GM23338 (cell line): Measurements from ENCODE around the gene CEACAM21. TPM values are rescaled to one million over a fixed set of nuclear protein-coding genes. Genes with fewer than 3 reads are reported as not detected.
A peak's percentile ranks its signal among the peaks of the same experiment; 100 is the strongest.

Experiments
- ATAC-seq: fragments of 200-7000 bp; cut with Tn5 transposase; 3 replicates; pipeline ENCODE4 v1.9.1; 2020
- DNase-seq: peaks from one replicate; pipeline ENCODE4 v3.0.0-alpha.2; 2015; ENCODE audit warnings: low spot score
- H2AFZ ChIP-seq: fragments of 200-600 bp; sonication (generic); 2 replicates; pipeline ENCODE4 v1.8.0; 2016; ENCODE audit warnings: antibody characterized with exemption, mild to moderate bottlenecking, moderate library complexity
- H3F3A ChIP-seq: fragments of 200-600 bp; sonication (generic); replicated peaks from 2 replicates; pipeline ENCODE4 v1.8.0; 2017; ENCODE audit warnings: antibody characterized with exemption, mixed run types, low read depth
- H3K27ac ChIP-seq: fragments of 200-600 bp; sonication (generic); 2 replicates; pipeline ENCODE4 v1.6.1; 2016; ENCODE audit warnings: low read depth
- H3K27me3 ChIP-seq: fragments of 200-600 bp; sonication (generic); 2 replicates; pipeline ENCODE4 v1.8.0; 2016; ENCODE audit warnings: mild to moderate bottlenecking, mixed run types, moderate library complexity; ENCODE audit not compliant: insufficient read depth
- H3K36me3 ChIP-seq: fragments of 200-600 bp; sonication (generic); 2 replicates; pipeline ENCODE4 v1.8.0; 2016; ENCODE audit warnings: mild to moderate bottlenecking; ENCODE audit not compliant: insufficient read depth
- H3K4me1 ChIP-seq: fragments of 200-600 bp; sonication (generic); 2 replicates; pipeline ENCODE4 v1.8.0; 2016; ENCODE audit warnings: mild to moderate bottlenecking, moderate library complexity; ENCODE audit not compliant: insufficient read depth
- H3K4me2 ChIP-seq: fragments of 200-600 bp; sonication (generic); 2 replicates; pipeline ENCODE4 v1.7.1; 2017; ENCODE audit warnings: mixed run types
- H3K4me3 ChIP-seq: fragments of 200-600 bp; sonication (generic); 2 replicates; pipeline ENCODE4 v1.6.1; 2016; ENCODE audit warnings: mixed run types
- H3K79me2 ChIP-seq: fragments of 200-600 bp; sonication (generic); replicated peaks from 2 replicates; pipeline ENCODE4 v1.8.0; 2017; ENCODE audit warnings: mild to moderate bottlenecking; ENCODE audit not compliant: insufficient read depth
- H3K9me2 ChIP-seq: fragments of 200-600 bp; sonication (generic); 2 replicates; pipeline ENCODE4 v1.8.0; 2017; ENCODE audit not compliant: insufficient read depth
- H4K20me1 ChIP-seq: fragments of 200-600 bp; sonication (generic); replicated peaks from 2 replicates; pipeline ENCODE4 v1.8.0; 2017; ENCODE audit warnings: mild to moderate bottlenecking; ENCODE audit not compliant: insufficient read depth
- H3K27ac Mint-ChIP-seq: 2 replicates; pipeline ENCODE4 v1.8.0; 2020; ENCODE audit warnings: inconsistent platforms, mild to moderate bottlenecking, moderate library complexity, mixed read lengths
- H3K27me3 Mint-ChIP-seq: 3 replicates; pipeline ENCODE4 v1.8.0; 2022; ENCODE audit warnings: low read depth, mild to moderate bottlenecking, moderate library complexity, mixed read lengths, inconsistent platforms; ENCODE audit not compliant: insufficient read depth, poor library complexity
- H3K36me3 Mint-ChIP-seq: 3 replicates; pipeline ENCODE4 v1.8.0; 2021; ENCODE audit warnings: low read depth, mild to moderate bottlenecking, inconsistent platforms, moderate library complexity, mixed read lengths
- H3K4me1 Mint-ChIP-seq: 3 replicates; pipeline ENCODE4 v1.8.0; 2020; ENCODE audit warnings: mild to moderate bottlenecking, inconsistent platforms, mixed read lengths
- H3K4me3 Mint-ChIP-seq: 3 replicates; pipeline ENCODE4 v1.8.0; 2021; ENCODE audit warnings: moderate library complexity, mild to moderate bottlenecking, inconsistent platforms, mixed read lengths
- H3K9me3 Mint-ChIP-seq: 3 replicates; pipeline ENCODE4 v1.8.0; 2020; ENCODE audit warnings: moderate library complexity, mild to moderate bottlenecking, inconsistent platforms, mixed read lengths
- CREB1 ChIP-seq: fragments of 250-450 bp; sonication (Bioruptor Pico); IDR thresholded peaks from 2 replicates; pipeline ENCODE4 v1.5.0; 2020; ENCODE audit warnings: low read depth, mild to moderate bottlenecking, moderate library complexity
- ETS1 ChIP-seq: IDR thresholded peaks from 2 replicates; pipeline ENCODE4 v1.6.1; 2016; ENCODE audit warnings: antibody characterized with exemption
- EZH2 ChIP-seq: fragments of 200-600 bp; sonication (generic); IDR thresholded peaks from one replicate; pipeline ENCODE4 v1.8.0; 2017; ENCODE audit warnings: antibody characterized with exemption, mild to moderate bottlenecking, low read depth; ENCODE audit not compliant: unreplicated experiment
- EZH2phosphoT487 ChIP-seq: fragments of 200-600 bp; sonication (generic); IDR thresholded peaks from one replicate; pipeline ENCODE4 v1.8.1; 2018; ENCODE audit warnings: antibody characterized with exemption; ENCODE audit not compliant: unreplicated experiment
- JUNB ChIP-seq: IDR thresholded peaks from one replicate; pipeline ENCODE4 v1.6.1; 2016; ENCODE audit warnings: antibody characterized with exemption; ENCODE audit not compliant: unreplicated experiment
- NANOG ChIP-seq: IDR thresholded peaks from 2 replicates; pipeline ENCODE4 v1.6.1; 2016; ENCODE audit warnings: antibody characterized with exemption, borderline replicate concordance
- POLR2AphosphoS5 ChIP-seq: IDR thresholded peaks from 2 replicates; pipeline ENCODE4 v1.6.1; 2016; ENCODE audit warnings: antibody characterized with exemption, low read depth
- STAT1 ChIP-seq: IDR thresholded peaks from one replicate; pipeline ENCODE4 v1.6.1; 2016; ENCODE audit warnings: antibody characterized with exemption; ENCODE audit not compliant: unreplicated experiment
- ZNF114 ChIP-seq: fragments of 250-450 bp; sonication (Bioruptor Pico); IDR thresholded peaks from 2 replicates; pipeline ENCODE4 v1.5.0; 2020; ENCODE audit warnings: mild to moderate bottlenecking, moderate library complexity
- ZNF331 ChIP-seq: fragments of 250-450 bp; sonication (Bioruptor Pico); IDR thresholded peaks from 2 replicates; pipeline ENCODE4 v1.5.0; 2020; ENCODE audit warnings: low read depth, mild to moderate bottlenecking, moderate library complexity
- ZNF462 ChIP-seq: fragments of 250-450 bp; sonication (Bioruptor Pico); IDR thresholded peaks from 2 replicates; pipeline ENCODE4 v1.5.0; 2020; ENCODE audit warnings: mild to moderate bottlenecking, moderate library complexity
- polyA plus RNA-seq: library from polyadenylated mRNA; unstranded; fragments of >200 nt; fragmentation: Nextera tagmentation; extraction: Ambion mirVana; gene quantifications from 2 replicates; pipeline ENCODE4 v1.2.1, GENCODE V29; 2016
- total RNA-seq: library from RNA; depleted of rRNA; stranded (reverse); fragments of >200 nt; shearing (Covaris generic); gene quantifications from 2 replicates; pipeline ENCODE4 v1.2.3, GENCODE V29; 2014
- TF ChIP-seq, protein P1 (sequence below), 2 experiments: fragments of 200-600 bp in 1 of 2; sonication (generic) in 1 of 2; conservative IDR thresholded peaks; 2 replicates each; pipeline versions ENCODE4 v1.5.1 to v1.6.1; 2016 to 2017; ENCODE audit warnings: antibody characterized with exemption in 2 of 2, low read depth in 2 of 2, mild to moderate bottlenecking in 2 of 2, moderate library complexity in 1 of 2
- TF ChIP-seq, protein P2 (sequence below): IDR thresholded peaks from one replicate; pipeline ENCODE4 v1.6.1; 2018; ENCODE audit warnings: antibody characterized with exemption; ENCODE audit not compliant: unreplicated experiment

Gene CEACAM21
- total and polyA plus RNA-seq, 2 experiments from 2014 or later: not detected

DNA sequence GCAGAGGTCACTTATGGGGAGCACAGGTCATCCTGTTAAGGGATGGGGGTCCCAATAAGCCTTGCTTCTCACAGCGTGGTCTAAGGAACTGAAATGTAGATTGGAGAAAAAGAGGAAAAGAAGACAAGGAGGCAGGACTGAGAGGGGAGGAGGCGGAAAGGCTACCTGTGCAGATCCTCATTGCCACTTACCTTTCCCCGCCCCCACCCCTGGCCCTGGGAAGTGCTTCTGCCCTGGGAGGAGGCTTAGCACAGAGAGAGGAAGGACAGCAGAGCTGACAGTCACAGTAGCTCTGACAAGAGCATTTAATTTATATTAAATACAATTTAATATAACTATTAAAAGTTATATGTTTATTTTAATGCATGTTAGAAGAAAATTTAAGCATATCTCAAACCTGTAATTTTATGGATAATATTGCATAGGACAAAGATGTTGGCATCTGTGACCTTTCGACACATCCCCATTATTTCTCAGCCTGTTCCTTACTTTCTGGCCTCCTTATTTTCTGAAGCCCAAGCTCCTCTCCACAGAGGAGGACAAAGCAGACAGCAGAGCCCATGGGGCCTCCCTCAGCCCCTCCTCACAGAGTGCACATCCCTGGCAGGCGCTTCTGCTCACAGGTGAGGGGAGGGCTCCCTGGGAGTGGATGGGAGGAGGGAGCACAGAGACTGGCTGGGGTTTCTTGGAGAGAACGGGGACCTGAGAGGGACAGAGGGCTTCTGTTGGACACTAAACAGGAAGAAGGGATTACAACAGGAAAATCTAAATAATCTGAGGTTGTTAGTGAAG is 23.4 kb downstream of the CEACAM21 start:
- H3K4me3 Mint-ChIP-seq: no peak overlapping the region
- Histone ChIP-seq H3K4me2 (peak overlapping the region; percentile 57; the same call in 1 of the 2 replicates), H3K4me1 (peaks cover 13% of the 10 kb centered on the region), H3F3A (no peaks in the 10 kb centered on the region), H4K20me1 (no peaks in the 10 kb centered on the region; the same call in 1 of the 2 replicates), H3K27me3 (peaks cover 75% of the 10 kb centered on the region), H2AFZ (no peak overlapping the region), H3K9me2 (no peaks in the 10 kb centered on the region), H3K4me3 (no peak overlapping the region), H3K79me2 (no peaks in the 10 kb centered on the region), H3K36me3 (no peaks in the 10 kb centered on the region), H3K27ac (no peak overlapping the region)
- H3K4me1 Mint-ChIP-seq: peaks cover 16% of the 10 kb centered on the region
- H3K36me3 Mint-ChIP-seq: no peaks in the 10 kb centered on the region
- DNase-seq: peak; percentile 60
- peak; percentile 62 for ATAC-seq
- H3K27me3 Mint-ChIP-seq: peaks cover 35% of the 10 kb centered on the region
- no peak for TF ChIP-seq ZNF331 (CRISPR knock-in tag)
- TF ChIP-seq CREB1 (CRISPR knock-in tag): no peak
- no peak for TF ChIP-seq ZNF462 (CRISPR knock-in tag)
- no peak for TF ChIP-seq JUNB
- no peak for TF ChIP-seq ETS1
- no peak for TF ChIP-seq NANOG
- TF ChIP-seq POLR2AphosphoS5: no peak
- TF ChIP-seq EZH2: no peak
- TF ChIP-seq EZH2phosphoT487: no peak
- TF ChIP-seq STAT1: no peak
- no peak for TF ChIP-seq ZNF114 (CRISPR knock-in tag)
- TF ChIP-seq, protein P1, sequence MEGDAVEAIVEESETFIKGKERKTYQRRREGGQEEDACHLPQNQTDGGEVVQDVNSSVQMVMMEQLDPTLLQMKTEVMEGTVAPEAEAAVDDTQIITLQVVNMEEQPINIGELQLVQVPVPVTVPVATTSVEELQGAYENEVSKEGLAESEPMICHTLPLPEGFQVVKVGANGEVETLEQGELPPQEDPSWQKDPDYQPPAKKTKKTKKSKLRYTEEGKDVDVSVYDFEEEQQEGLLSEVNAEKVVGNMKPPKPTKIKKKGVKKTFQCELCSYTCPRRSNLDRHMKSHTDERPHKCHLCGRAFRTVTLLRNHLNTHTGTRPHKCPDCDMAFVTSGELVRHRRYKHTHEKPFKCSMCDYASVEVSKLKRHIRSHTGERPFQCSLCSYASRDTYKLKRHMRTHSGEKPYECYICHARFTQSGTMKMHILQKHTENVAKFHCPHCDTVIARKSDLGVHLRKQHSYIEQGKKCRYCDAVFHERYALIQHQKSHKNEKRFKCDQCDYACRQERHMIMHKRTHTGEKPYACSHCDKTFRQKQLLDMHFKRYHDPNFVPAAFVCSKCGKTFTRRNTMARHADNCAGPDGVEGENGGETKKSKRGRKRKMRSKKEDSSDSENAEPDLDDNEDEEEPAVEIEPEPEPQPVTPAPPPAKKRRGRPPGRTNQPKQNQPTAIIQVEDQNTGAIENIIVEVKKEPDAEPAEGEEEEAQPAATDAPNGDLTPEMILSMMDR (conservative IDR thresholded peaks at IDR 0.05; ENCODE audit: low read depth in 2 of 2): no peak
- TF ChIP-seq, protein P2, sequence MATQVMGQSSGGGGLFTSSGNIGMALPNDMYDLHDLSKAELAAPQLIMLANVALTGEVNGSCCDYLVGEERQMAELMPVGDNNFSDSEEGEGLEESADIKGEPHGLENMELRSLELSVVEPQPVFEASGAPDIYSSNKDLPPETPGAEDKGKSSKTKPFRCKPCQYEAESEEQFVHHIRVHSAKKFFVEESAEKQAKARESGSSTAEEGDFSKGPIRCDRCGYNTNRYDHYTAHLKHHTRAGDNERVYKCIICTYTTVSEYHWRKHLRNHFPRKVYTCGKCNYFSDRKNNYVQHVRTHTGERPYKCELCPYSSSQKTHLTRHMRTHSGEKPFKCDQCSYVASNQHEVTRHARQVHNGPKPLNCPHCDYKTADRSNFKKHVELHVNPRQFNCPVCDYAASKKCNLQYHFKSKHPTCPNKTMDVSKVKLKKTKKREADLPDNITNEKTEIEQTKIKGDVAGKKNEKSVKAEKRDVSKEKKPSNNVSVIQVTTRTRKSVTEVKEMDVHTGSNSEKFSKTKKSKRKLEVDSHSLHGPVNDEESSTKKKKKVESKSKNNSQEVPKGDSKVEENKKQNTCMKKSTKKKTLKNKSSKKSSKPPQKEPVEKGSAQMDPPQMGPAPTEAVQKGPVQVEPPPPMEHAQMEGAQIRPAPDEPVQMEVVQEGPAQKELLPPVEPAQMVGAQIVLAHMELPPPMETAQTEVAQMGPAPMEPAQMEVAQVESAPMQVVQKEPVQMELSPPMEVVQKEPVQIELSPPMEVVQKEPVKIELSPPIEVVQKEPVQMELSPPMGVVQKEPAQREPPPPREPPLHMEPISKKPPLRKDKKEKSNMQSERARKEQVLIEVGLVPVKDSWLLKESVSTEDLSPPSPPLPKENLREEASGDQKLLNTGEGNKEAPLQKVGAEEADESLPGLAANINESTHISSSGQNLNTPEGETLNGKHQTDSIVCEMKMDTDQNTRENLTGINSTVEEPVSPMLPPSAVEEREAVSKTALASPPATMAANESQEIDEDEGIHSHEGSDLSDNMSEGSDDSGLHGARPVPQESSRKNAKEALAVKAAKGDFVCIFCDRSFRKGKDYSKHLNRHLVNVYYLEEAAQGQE: no peak
- no peak overlapping the region for H3K27ac Mint-ChIP-seq
- H3K9me3 Mint-ChIP-seq: no peaks in the 10 kb centered on the region
